ENCODE data around the gene DOCK2.

DNA sequence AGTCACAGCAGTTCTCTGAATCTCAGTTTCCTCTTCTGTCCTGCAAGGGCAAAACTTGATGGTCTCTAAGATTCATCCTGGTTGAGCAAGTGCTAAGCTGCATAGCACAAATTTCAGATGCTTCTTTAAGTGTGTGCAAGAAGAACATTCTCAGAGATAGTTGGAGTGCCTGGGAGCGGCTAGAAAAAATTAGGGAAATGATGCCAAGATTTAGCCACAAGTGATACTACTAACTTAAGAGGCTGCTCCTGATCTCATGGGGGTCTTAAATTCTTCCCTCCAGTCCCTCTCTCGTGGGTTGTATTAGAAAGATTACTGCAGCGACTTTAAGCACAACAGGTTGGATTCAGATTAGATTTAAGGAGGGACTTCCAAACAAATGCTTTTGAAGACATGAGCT, 319.1 kb downstream of the DOCK2 start:
- TF ChIP-seq GATA3 (IDR thresholded peaks at IDR 0.05; ENCODE audit: borderline replicate concordance) (no peak), HDAC2 (IDR thresholded peaks at IDR 0.05) (no peak)
- TF ChIP-seq, protein P1, sequence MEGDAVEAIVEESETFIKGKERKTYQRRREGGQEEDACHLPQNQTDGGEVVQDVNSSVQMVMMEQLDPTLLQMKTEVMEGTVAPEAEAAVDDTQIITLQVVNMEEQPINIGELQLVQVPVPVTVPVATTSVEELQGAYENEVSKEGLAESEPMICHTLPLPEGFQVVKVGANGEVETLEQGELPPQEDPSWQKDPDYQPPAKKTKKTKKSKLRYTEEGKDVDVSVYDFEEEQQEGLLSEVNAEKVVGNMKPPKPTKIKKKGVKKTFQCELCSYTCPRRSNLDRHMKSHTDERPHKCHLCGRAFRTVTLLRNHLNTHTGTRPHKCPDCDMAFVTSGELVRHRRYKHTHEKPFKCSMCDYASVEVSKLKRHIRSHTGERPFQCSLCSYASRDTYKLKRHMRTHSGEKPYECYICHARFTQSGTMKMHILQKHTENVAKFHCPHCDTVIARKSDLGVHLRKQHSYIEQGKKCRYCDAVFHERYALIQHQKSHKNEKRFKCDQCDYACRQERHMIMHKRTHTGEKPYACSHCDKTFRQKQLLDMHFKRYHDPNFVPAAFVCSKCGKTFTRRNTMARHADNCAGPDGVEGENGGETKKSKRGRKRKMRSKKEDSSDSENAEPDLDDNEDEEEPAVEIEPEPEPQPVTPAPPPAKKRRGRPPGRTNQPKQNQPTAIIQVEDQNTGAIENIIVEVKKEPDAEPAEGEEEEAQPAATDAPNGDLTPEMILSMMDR (IDR thresholded peaks at IDR 0.05): no peak

Data from A549 (cell line).